ENCODE data around the gene OR10H1.

OR10H1 gene

DNA sequence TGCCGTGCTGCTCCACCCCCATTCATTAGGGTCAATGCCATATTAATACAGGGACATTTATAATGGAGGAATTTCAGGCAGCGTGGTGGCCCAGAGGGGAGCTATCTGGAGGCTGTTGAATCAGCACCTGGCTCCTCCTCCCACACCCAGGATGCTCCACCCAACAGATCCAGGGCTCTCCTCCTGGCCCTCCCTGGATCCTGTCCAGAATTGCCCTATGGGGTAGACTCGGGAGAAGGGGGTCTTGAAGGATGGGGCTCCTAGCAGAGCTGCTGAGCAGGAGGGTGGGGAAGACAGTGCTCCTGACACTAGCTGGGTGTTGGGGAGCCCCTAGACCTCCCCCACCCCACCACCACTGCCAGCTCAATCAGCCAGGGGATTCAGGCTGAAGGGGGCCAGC lies 33.3 kb downstream of the OR10H1 start:
- POLR2A ChIA-PET: no interaction called here
- CTCF ChIA-PET: no interaction called here

GRCh38 chr19:15781661-15782060 lies 33.8 kb downstream of the OR10H1 start:
- no peak for TF ChIP-seq SUZ12 (IDR thresholded peaks at IDR 0.05)
- TF ChIP-seq BHLHE40 (IDR thresholded peaks at IDR 0.05; ENCODE audit: borderline replicate concordance): no peak
- no peak for TF ChIP-seq FOXA1 (IDR thresholded peaks at IDR 0.05)
- TF ChIP-seq CTBP1 (IDR thresholded peaks at IDR 0.05; ENCODE audit: borderline replicate concordance): no peak
- TF ChIP-seq, protein P1, sequence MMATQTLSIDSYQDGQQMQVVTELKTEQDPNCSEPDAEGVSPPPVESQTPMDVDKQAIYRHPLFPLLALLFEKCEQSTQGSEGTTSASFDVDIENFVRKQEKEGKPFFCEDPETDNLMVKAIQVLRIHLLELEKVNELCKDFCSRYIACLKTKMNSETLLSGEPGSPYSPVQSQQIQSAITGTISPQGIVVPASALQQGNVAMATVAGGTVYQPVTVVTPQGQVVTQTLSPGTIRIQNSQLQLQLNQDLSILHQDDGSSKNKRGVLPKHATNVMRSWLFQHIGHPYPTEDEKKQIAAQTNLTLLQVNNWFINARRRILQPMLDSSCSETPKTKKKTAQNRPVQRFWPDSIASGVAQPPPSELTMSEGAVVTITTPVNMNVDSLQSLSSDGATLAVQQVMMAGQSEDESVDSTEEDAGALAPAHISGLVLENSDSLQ (IDR thresholded peaks at IDR 0.05): no peak
- no peak for TF ChIP-seq SP1 (IDR thresholded peaks at IDR 0.05)
- no peak for TF ChIP-seq ELF4 (IDR thresholded peaks at IDR 0.05)
- no peak for TF ChIP-seq ZNF384 (IDR thresholded peaks at IDR 0.05)
- TF ChIP-seq LEF1 (IDR thresholded peaks at IDR 0.05; ENCODE audit: borderline replicate concordance): no peak
- TF ChIP-seq TARDBP (IDR thresholded peaks at IDR 0.05): no peak
- TF ChIP-seq FOXK2 (IDR thresholded peaks at IDR 0.05): no peak
- TF ChIP-seq ARNT (IDR thresholded peaks at IDR 0.05): no peak
- TF ChIP-seq FOXM1 (IDR thresholded peaks at IDR 0.05; ENCODE audit: borderline replicate concordance): no peak
- TF ChIP-seq HDGF (IDR thresholded peaks at IDR 0.05; ENCODE audit: borderline replicate concordance): no peak
- no peak for TF ChIP-seq L3MBTL2 (conservative IDR thresholded peaks at IDR 0.05)
- TF ChIP-seq NFRKB (IDR thresholded peaks at IDR 0.05): no peak
- CTCF ChIA-PET: no interaction called here
- POLR2A ChIA-PET: no interaction called here
- no peak for DNase-seq (ENCODE audit: extremely low spot score)

More for the DNA sequence above, 33.3 kb downstream of the OR10H1 start:
- no peak for TF ChIP-seq FOXA1 (IDR thresholded peaks at IDR 0.05)
- TF ChIP-seq BHLHE40 (IDR thresholded peaks at IDR 0.05; ENCODE audit: borderline replicate concordance): no peak
- no peak for TF ChIP-seq L3MBTL2 (conservative IDR thresholded peaks at IDR 0.05)
- no peak for TF ChIP-seq CTBP1 (IDR thresholded peaks at IDR 0.05; ENCODE audit: borderline replicate concordance)
- TF ChIP-seq NFRKB (IDR thresholded peaks at IDR 0.05): no peak
- TF ChIP-seq ARNT (IDR thresholded peaks at IDR 0.05): no peak
- no peak for TF ChIP-seq FOXK2 (IDR thresholded peaks at IDR 0.05)
- no peak for TF ChIP-seq SP1 (IDR thresholded peaks at IDR 0.05)
- TF ChIP-seq, protein P1 (IDR thresholded peaks at IDR 0.05): no peak
- TF ChIP-seq ELF4 (IDR thresholded peaks at IDR 0.05): no peak
- TF ChIP-seq FOXM1 (IDR thresholded peaks at IDR 0.05; ENCODE audit: borderline replicate concordance): no peak
- TF ChIP-seq TARDBP (IDR thresholded peaks at IDR 0.05): no peak
- TF ChIP-seq SUZ12 (IDR thresholded peaks at IDR 0.05): no peak
- no peak for TF ChIP-seq HDGF (IDR thresholded peaks at IDR 0.05; ENCODE audit: borderline replicate concordance)
- TF ChIP-seq LEF1 (IDR thresholded peaks at IDR 0.05; ENCODE audit: borderline replicate concordance): no peak
- DNase-seq (ENCODE audit: extremely low spot score): no peak

DNA sequence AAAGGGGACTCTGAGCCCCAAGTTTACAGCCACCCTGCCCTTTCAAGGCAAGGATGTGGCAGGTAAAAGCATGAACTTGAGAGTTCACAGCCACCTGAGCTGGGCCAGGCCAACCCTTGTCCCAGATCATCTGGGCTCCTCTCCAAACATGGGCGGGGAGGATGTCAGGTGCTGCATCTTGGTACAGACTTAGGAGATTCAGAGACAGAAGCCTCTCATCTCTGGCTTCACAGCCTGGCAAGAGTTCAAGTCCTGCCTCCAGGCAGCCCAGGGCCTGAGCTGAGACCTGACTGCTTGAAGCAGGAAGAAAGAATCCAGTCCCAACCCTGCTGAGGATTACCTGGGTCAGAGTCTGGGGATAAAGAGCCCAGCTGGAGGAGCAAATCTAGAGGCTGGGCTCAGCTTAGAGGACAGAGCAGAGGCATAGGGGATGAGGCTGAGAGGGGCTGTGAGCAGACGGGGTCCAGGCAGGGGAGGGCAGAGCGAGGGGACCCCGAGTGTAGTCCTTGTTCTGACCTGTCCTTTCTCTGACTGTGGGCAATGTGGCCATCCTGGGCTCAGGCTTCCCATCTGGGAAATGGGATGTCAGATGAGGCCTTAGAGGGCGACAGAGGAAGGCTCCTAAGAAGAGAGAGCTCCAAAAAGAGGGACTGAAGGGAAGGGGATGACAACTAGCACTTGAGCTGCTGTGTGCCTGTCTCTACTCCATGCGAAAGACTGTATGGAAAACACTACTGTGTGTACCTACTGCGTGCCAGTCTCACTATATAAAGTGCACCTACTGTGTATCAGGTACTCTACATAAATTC lies 34.6 kb downstream of the OR10H1 start:
- POLR2A ChIA-PET: no interaction called here
- CTCF ChIA-PET: no interaction called here
- DNase-seq (ENCODE audit: extremely low spot score): no peak
- TF ChIP-seq L3MBTL2 (conservative IDR thresholded peaks at IDR 0.05): no peak
- no peak for TF ChIP-seq LEF1 (IDR thresholded peaks at IDR 0.05; ENCODE audit: borderline replicate concordance)
- no peak for TF ChIP-seq SP1 (IDR thresholded peaks at IDR 0.05)
- no peak for TF ChIP-seq ARNT (IDR thresholded peaks at IDR 0.05)
- TF ChIP-seq FOXK2 (IDR thresholded peaks at IDR 0.05): no peak
- no peak for TF ChIP-seq CTBP1 (IDR thresholded peaks at IDR 0.05; ENCODE audit: borderline replicate concordance)
- no peak for TF ChIP-seq SUZ12 (IDR thresholded peaks at IDR 0.05)
- TF ChIP-seq HDGF (IDR thresholded peaks at IDR 0.05; ENCODE audit: borderline replicate concordance): no peak
- no peak for TF ChIP-seq NFRKB (IDR thresholded peaks at IDR 0.05)
- no peak for TF ChIP-seq ZNF384 (IDR thresholded peaks at IDR 0.05)
- no peak for TF ChIP-seq ELF4 (IDR thresholded peaks at IDR 0.05)
- no peak for TF ChIP-seq FOXA1 (IDR thresholded peaks at IDR 0.05)

DNA sequence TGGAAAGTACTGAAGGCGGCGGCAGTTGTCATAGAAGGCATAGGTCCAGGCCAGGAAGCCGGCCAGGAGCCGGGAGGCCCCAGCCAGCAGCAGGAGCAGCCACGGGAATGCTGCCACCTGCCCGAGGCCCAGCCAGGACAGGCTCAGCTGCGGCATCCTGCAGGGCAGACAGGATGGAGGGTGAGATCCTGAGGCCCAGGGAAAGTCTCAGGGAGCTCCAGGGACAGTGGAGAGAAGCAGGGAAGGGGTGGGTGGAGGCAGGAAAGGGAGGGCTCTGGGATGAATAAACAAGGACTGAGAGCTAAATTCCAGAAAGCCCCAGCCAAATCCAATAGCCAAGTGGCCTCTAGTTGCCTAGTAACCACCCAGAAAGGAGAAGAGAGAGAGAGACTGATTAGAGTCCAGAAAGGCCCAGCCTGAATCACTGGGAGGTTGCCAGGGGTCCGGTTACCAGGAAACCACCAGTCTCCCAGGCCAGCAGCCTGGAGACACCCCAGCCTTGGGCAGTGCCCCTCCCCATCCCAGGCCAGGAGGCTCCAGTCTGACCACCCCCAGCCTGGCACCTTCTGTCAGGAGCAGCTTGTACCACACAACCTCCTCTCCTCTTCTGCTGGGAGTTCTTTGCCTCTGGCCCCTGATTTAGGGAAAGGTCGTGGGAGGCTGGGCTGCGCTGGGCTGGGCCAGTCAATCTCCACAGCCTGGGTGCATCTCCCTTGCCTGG lies 35.5 kb downstream of the OR10H1 start:
- TF ChIP-seq SP1 (IDR thresholded peaks at IDR 0.05): no peak
- no peak for TF ChIP-seq TARDBP (IDR thresholded peaks at IDR 0.05)
- TF ChIP-seq ELF4 (IDR thresholded peaks at IDR 0.05): no peak
- no peak for TF ChIP-seq BHLHE40 (IDR thresholded peaks at IDR 0.05; ENCODE audit: borderline replicate concordance)
- no peak for TF ChIP-seq FOXK2 (IDR thresholded peaks at IDR 0.05)
- no peak for TF ChIP-seq FOXM1 (IDR thresholded peaks at IDR 0.05; ENCODE audit: borderline replicate concordance)
- TF ChIP-seq CTBP1 (IDR thresholded peaks at IDR 0.05; ENCODE audit: borderline replicate concordance): no peak
- CTCF ChIA-PET: no interaction called here
- POLR2A ChIA-PET: no interaction called here
- no peak for DNase-seq (ENCODE audit: extremely low spot score)

DNA sequence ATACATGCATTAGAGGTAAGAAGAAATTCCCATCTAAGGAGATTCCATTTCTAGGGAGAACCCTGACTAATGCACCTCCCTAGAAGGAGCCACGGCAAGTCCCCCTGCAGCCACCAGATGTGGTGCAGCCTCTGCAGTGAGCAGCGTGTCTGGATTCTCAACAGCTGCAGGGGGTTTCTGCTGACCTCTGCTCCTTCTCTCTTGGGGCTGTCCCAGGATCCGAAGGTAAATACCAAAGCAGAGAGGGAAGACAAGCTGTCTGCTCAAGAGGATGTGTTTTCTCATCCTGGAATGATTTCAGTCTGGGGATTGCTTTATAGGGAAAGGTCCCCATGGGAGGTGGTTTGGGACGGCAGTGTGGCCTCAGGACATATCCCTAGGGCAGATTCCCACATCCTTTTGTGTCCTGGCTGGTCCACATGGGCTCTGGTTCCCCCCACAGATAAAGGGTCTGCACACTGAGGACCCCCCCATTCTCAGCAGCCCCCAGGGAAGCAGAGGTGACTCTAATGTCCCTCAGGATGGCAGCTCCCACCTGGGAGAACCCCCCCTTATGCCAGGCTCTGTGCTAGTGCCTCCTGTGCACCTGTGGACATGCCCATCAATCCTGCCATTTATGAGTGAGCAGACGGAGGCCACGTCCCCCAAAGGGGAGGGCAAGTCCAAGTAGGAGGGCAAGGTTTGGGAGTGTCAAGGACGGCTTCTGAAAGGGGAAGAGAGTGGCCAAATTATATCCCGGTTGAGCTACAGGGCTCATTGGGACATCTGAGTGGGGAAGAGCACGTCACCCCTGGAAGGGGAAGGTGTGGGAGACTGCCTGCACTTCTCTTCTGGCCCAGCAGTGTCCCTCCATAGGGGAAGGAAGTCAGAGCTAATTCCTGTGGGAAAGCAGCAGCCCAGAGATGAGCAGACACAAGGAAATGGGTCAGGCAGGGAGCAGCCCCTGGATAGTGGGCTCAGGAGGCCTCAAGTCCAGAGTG lies 38.2 kb downstream of the OR10H1 start:
- TF ChIP-seq FOXK2 (IDR thresholded peaks at IDR 0.05): no peak
- TF ChIP-seq, protein P1 (IDR thresholded peaks at IDR 0.05): no peak
- TF ChIP-seq SP1 (IDR thresholded peaks at IDR 0.05): no peak
- TF ChIP-seq ELF4 (IDR thresholded peaks at IDR 0.05): no peak
- no peak for TF ChIP-seq ARNT (IDR thresholded peaks at IDR 0.05)
- TF ChIP-seq SUZ12 (IDR thresholded peaks at IDR 0.05): no peak
- TF ChIP-seq ZNF384 (IDR thresholded peaks at IDR 0.05): no peak
- TF ChIP-seq CTBP1 (IDR thresholded peaks at IDR 0.05; ENCODE audit: borderline replicate concordance): no peak
- TF ChIP-seq L3MBTL2 (conservative IDR thresholded peaks at IDR 0.05): no peak
- no peak for TF ChIP-seq HDGF (IDR thresholded peaks at IDR 0.05; ENCODE audit: borderline replicate concordance)
- no peak for TF ChIP-seq FOXM1 (IDR thresholded peaks at IDR 0.05; ENCODE audit: borderline replicate concordance)
- no peak for TF ChIP-seq NFRKB (IDR thresholded peaks at IDR 0.05)
- no peak for TF ChIP-seq LEF1 (IDR thresholded peaks at IDR 0.05; ENCODE audit: borderline replicate concordance)
- no peak for TF ChIP-seq TARDBP (IDR thresholded peaks at IDR 0.05)
- no peak for TF ChIP-seq BHLHE40 (IDR thresholded peaks at IDR 0.05; ENCODE audit: borderline replicate concordance)
- TF ChIP-seq FOXA1 (IDR thresholded peaks at IDR 0.05): no peak
- POLR2A ChIA-PET: no interaction called here
- DNase-seq (ENCODE audit: extremely low spot score): no peak
- CTCF ChIA-PET: no interaction called here

Data from HEK293T (cell line).